Caco-2 (cell line): ENCODE measurements around the gene LGALS9B. TPM values are rescaled to one million over a fixed set of nuclear protein-coding genes. Genes with fewer than 3 reads are reported as not detected.
"Not testable (repeated sequence)": the region's sequence is repeated elsewhere in the genome, so short reads cannot be mapped to it uniquely, and the experiment has no call there.

Experiments used
- BruUV-seq: library from RNA; stranded (reverse); fragments of 400-500 nt; replicated peaks from 2 replicates; lab custom pipeline; 2021; lab: Mats Ljungman, UMichigan
- CTCF ChIA-PET: fragments of 300-600 bp; sonication (Branson Sonifier 250); formaldehyde crosslinking; loops from one replicate; lab custom pipeline; 2022; ENCODE audit warnings: antibody characterized with exemption; lab: Charles Lee
- POLR2A ChIA-PET: fragments of 300-600 bp; sonication (Branson Sonifier 250); formaldehyde crosslinking; loops from one replicate; lab custom pipeline; 2022; ENCODE audit warnings: antibody characterized with exemption; lab: Charles Lee
- DNase-seq, 2 experiments: peaks; one replicate each; pipeline versions ENCODE4 v3.0.0 to v3.0.0-alpha.2; 2020 to 2022
- H3K27me3 ChIP-seq: replicated peaks from 2 replicates; pipeline ENCODE4 v1.6.0; 2011; ENCODE audit warnings: low read length; ENCODE audit not compliant: control insufficient read depth, insufficient read depth
- H3K36me3 ChIP-seq: 2 replicates; pipeline ENCODE4 v1.5.1; 2011; ENCODE audit warnings: low read length; ENCODE audit not compliant: control insufficient read depth, insufficient read depth
- H3K4me1 ChIP-seq: fragments of 250-450 bp; sonication (Bioruptor Pico); 2 replicates; pipeline ENCODE4 v1.5.1; 2020; ENCODE audit warnings: mild to moderate bottlenecking
- H3K4me3 ChIP-seq: 2 replicates; pipeline ENCODE4 v1.5.1; 2011; ENCODE audit warnings: low read depth, mild to moderate bottlenecking, control low read depth, low read length
- H3K9me3 ChIP-seq: fragments of 250-450 bp; sonication (Bioruptor Pico); 2 replicates; pipeline ENCODE4 v1.5.1; 2020; ENCODE audit warnings: mild to moderate bottlenecking, moderate library complexity
- H3K27ac Mint-ChIP-seq: one replicate; pipeline ENCODE4 v1.8.0; 2022; ENCODE audit warnings: mixed read lengths; ENCODE audit not compliant: unreplicated experiment
- H3K27me3 Mint-ChIP-seq: one replicate; pipeline ENCODE4 v1.8.0; 2022; ENCODE audit warnings: mixed read lengths; ENCODE audit not compliant: insufficient read depth, unreplicated experiment
- H3K36me3 Mint-ChIP-seq: one replicate; pipeline ENCODE4 v1.8.0; 2022; ENCODE audit warnings: mild to moderate bottlenecking, mixed read lengths; ENCODE audit not compliant: insufficient read depth, unreplicated experiment
- H3K4me1 Mint-ChIP-seq: one replicate; pipeline ENCODE4 v1.8.0; 2022; ENCODE audit warnings: low read depth, mixed read lengths; ENCODE audit not compliant: unreplicated experiment
- H3K4me3 Mint-ChIP-seq: one replicate; pipeline ENCODE4 v1.8.0; 2022; ENCODE audit warnings: mild to moderate bottlenecking, moderate library complexity, mixed read lengths; ENCODE audit not compliant: unreplicated experiment
- H3K9me3 Mint-ChIP-seq: one replicate; pipeline ENCODE4 v1.8.0; 2022; ENCODE audit warnings: mixed read lengths; ENCODE audit not compliant: unreplicated experiment
- intact Hi-C: fragments of 100-400 bp; cut with micrococcal nuclease; formaldehyde crosslinking; loops from one replicate; pipeline ENCODE4 v1.10.0; 2022; ENCODE audit not compliant: unreplicated experiment
- total RNA-seq: library from RNA; stranded (reverse); gene quantifications from 2 replicates; pipeline ENCODE4 v1.2.3, GENCODE V29; 2022

Gene LGALS9B
- total RNA-seq, 1 experiment from 2014 or later, result not detected

- H3K36me3 Mint-ChIP-seq, intact Hi-C loops, BruUV-seq: not testable (repeated sequence)
These were observed 24.8 kb upstream of the LGALS9B start for GRCh38 chr17:20492099-20492498.

GRCh38 chr17:20484930-20485329 lies 17.6 kb upstream of the LGALS9B start:
- H3K27ac Mint-ChIP-seq, H3K36me3 Mint-ChIP-seq, H3K4me1 ChIP-seq, H3K4me3 Mint-ChIP-seq, POLR2A ChIA-PET, H3K9me3 ChIP-seq, H3K9me3 Mint-ChIP-seq, H3K4me1 Mint-ChIP-seq, DNase-seq, H3K27me3 Mint-ChIP-seq, H3K36me3 ChIP-seq, CTCF ChIA-PET, H3K4me3 ChIP-seq, intact Hi-C loops, BruUV-seq, H3K27me3 ChIP-seq: not testable (repeated sequence)

More at GRCh38 chr17:20492099-20492498, 24.8 kb upstream of the LGALS9B start:
- CTCF ChIA-PET, H3K27me3 Mint-ChIP-seq, DNase-seq, H3K27me3 ChIP-seq, H3K4me3 Mint-ChIP-seq, H3K9me3 Mint-ChIP-seq, H3K4me1 Mint-ChIP-seq, H3K27ac Mint-ChIP-seq, H3K4me1 ChIP-seq, H3K4me3 ChIP-seq, H3K9me3 ChIP-seq, H3K36me3 ChIP-seq, POLR2A ChIA-PET: not testable (repeated sequence)

GRCh38 chr17:20479889-20480591 lies 12.7 kb upstream of the LGALS9B start:
- BruUV-seq, POLR2A ChIA-PET, H3K27me3 Mint-ChIP-seq, H3K27ac Mint-ChIP-seq, H3K9me3 Mint-ChIP-seq, H3K27me3 ChIP-seq, H3K4me3 ChIP-seq, H3K36me3 Mint-ChIP-seq, CTCF ChIA-PET, H3K36me3 ChIP-seq, intact Hi-C loops, H3K9me3 ChIP-seq, H3K4me1 ChIP-seq: not testable (repeated sequence)
- Mint-ChIP-seq H3K4me1 (peaks cover 18% of the 10 kb centered on the region), H3K4me3 (peak overlapping the region; percentile 12)
- DNase-seq, result peak in 1 of 2 experiments; percentile 7

- BruUV-seq, H3K4me3 ChIP-seq, H3K9me3 Mint-ChIP-seq, CTCF ChIA-PET, H3K27me3 ChIP-seq, H3K36me3 Mint-ChIP-seq, H3K27ac Mint-ChIP-seq, H3K4me3 Mint-ChIP-seq, DNase-seq, POLR2A ChIA-PET, H3K27me3 Mint-ChIP-seq, intact Hi-C loops, H3K9me3 ChIP-seq, H3K4me1 ChIP-seq, H3K36me3 ChIP-seq: not testable (repeated sequence)
- H3K4me1 Mint-ChIP-seq, result peaks cover 18% of the 10 kb centered on the region
These were observed 10.2 kb upstream of the LGALS9B start for GRCh38 chr17:20477398-20478071.

GRCh38 chr17:20475137-20475831 lies 7.9 kb upstream of the LGALS9B start:
- POLR2A ChIA-PET, H3K4me3 Mint-ChIP-seq, H3K36me3 Mint-ChIP-seq, BruUV-seq, DNase-seq, CTCF ChIA-PET, H3K27me3 Mint-ChIP-seq, H3K4me3 ChIP-seq, H3K27me3 ChIP-seq, H3K9me3 Mint-ChIP-seq, H3K36me3 ChIP-seq, intact Hi-C loops, H3K4me1 ChIP-seq, H3K9me3 ChIP-seq, H3K27ac Mint-ChIP-seq: not testable (repeated sequence)
- H3K4me1 Mint-ChIP-seq, result peaks cover 18% of the 10 kb centered on the region

- H3K36me3 ChIP-seq, DNase-seq, H3K36me3 Mint-ChIP-seq, H3K4me1 Mint-ChIP-seq, H3K27me3 ChIP-seq, H3K4me3 ChIP-seq, BruUV-seq, H3K4me3 Mint-ChIP-seq, H3K9me3 Mint-ChIP-seq, H3K27me3 Mint-ChIP-seq, H3K4me1 ChIP-seq, CTCF ChIA-PET, intact Hi-C loops, POLR2A ChIA-PET, H3K27ac Mint-ChIP-seq, H3K9me3 ChIP-seq: not testable (repeated sequence)
These were observed 6.7 kb upstream of the LGALS9B start for GRCh38 chr17:20474081-20474480.
